NCI-H1048 (cell line): ENCODE results near the gene AKR1C3.
"Not testable (repeated sequence)": the region's sequence is repeated elsewhere in the genome, so short reads cannot be mapped to it uniquely, and the experiment has no call there.

ENCODE experiments used
- DNase-seq: peaks from one replicate; lab custom pipeline; 2025; lab: John Stamatoyannopoulos, UW

Gene AKR1C3

DNA sequence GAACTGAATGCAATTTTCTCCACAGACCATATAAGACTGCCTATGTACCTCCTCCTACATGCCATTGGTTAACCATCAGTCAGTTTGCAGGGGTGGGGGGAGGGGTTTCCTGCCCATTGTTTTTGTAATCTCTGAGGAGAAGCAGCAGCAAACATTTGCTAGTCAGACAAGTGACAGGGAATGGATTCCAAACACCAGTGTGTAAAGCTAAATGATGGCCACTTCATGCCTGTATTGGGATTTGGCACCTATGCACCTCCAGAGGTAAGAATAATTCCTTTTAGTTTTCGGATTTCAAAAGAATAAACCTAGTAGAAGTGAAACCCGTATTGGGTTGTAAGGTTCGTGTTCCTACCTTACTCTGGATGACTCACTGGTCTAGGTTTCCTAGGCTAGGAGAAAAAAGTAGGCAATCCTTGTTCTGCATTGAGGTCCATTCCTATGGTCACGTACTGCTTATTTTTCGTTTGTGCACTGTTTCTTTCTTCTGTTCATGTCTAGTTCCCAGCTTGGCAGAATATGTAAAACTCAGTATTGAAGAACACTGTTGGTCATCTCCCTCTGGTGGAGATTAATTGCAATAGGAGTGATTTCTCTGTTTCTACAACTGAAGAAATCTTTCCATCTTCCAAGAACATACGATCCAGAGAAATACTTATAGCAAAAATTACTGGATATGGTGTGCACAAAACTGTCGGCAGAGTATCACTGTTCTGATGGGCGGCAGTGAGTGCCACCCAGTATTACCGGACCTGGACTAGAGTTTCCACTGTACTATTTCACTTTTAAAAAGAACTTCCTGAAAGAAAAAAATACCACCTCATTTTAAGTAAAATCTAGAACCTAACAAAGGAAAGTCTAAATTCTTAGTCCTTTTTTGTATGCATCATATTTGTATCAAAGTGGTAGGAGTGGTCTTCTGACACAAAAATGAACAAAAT lies at the start of gene AKR1C3:
AKR1C3 (plus strand) TSS at position 150 of the 941 bp plus-strand sequence; CDS start at position 181, 31 bp downstream.
- DNase-seq: no peak

DNA sequence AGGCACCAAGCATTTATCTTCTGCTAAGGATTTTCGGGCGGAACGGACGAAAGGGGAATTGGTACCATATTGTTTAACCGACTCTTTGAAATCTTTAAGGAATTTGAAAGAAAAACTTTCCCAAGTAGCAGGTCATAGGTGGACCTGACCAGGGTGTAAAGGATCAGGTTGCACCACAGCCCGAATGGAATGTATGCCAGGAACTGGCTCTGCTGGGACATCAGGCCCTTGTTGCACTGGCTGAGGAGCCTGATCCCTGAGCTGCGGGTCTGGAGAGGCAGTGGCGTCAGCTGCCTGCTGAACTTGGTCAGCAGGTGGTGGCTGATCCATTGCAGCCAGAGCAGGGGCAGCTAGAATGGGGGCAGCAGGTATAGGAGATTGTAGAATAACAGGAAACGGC lies 49.1 kb upstream of the AKR1C3 start:
- DNase-seq: no peak

DNA sequence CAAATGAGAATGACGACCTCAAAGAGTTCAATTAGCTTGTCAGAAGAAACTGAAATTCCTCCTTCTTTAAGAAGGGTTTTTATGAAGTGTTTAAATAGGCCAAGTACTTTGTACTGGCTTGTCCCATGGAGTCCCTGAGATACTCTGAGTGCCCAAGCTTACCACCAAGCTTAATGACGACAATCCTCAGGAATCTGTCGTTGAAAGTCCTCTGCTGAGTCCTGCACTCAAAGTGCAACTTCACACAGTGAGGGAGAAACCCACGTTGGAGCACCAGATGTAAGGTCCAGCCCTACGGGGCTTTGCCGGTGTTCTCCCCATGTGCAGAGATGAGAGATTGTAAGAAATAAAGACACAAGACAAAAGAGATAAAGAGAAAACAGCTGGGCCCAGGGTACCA lies 47.8 kb upstream of the AKR1C3 start:
- no peak for DNase-seq

DNA sequence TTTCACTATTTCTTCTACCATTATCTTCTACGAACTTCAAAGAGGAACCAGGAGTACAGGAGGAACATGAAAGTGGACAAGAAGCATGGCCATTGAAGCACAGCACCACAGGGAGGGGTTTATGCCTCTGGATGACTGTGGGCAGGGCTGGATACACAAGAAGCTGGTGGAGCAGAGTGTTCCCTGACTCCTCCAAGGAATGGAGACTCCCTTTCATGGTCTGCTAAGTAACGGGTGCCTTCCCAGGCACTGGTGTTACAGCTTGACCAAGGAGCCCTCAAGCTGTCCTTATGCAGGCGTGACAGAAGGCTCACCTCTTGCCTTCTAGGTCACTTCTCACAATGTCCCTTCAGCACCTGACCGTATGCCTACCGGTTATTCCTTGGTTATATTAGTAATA lies 47.2 kb upstream of the AKR1C3 start:
- DNase-seq: not testable (repeated sequence)

DNA sequence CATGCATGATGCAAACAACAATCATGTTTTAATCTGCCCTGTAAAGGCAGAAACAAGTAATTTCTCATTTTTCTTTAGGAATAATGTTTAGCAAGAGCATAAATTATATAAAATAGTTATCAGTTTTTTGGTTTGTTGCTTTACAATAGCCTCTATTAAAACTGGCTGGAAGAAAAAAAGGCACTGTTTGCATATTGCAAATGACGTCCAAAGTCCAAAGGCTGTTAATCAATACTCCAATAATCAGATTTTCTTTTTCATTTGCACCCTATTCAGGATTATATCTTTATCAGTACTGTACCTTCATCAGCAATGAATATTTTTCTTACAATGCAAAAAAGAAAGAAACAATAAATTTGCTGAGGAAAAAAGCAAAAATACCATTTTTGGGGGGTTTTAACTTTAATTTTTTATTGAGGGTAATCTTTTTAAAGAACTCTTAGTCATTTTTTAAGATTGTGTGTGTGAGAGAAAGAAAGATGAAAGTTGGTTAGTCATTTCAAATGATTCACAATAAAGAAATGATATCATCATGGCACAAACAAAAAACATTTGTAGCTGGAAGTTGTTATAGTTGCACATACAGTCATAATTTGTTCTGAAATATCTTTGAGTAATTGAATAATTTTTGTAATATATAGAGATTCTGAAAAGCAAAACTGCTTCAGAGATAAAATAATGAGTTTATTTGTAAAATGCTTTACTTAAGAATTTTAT lies 46.1 kb upstream of the AKR1C3 start:
- no peak for DNase-seq

DNA sequence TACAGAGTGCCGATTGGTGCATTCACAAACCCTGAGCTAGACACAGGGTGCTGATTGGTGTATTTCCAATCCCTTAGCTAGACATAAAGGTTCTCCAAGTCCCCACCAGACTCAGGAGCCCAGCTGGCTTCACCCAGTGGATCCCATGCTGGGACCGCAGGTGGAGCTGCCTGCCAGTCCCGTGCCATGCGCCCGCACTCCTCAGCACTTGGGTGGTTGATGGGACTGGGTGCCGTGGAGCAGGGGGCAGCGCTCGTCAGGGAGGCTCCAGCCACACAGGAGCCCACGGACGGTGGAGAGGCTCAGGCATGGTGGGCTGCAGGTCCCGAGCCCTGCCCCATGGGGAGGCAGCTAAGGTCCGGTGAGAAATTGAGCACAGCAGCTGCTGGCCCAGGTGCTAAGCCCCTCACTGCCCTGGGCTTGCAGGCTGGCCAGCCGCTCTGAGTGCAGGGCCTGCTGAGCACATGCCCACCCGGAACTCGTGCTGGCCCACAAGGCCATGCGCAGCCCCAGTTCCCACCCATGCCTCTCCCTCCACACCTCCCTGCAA lies 41.2 kb upstream of the AKR1C3 start:
- DNase-seq: not testable (repeated sequence)

DNA sequence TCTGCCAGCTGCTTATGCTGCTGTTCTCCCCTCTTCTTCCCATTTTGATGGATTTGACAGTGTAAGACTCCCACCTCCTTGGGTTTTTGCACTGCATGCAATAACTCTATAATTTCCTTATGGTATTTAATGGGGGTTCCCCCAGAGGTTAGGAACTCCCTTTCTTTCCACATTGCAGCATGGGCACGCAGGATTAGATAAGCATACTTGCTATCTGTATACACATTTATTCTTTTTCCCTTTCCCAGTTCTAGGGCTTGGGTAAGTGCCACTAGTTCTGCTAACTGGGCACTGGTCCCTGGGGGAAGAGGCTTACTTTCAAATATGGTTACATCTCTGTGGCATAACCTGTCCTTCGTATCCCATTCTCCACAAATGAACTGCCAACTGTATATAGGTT lies 39.4 kb upstream of the AKR1C3 start:
- not testable (repeated sequence) for DNase-seq

DNA sequence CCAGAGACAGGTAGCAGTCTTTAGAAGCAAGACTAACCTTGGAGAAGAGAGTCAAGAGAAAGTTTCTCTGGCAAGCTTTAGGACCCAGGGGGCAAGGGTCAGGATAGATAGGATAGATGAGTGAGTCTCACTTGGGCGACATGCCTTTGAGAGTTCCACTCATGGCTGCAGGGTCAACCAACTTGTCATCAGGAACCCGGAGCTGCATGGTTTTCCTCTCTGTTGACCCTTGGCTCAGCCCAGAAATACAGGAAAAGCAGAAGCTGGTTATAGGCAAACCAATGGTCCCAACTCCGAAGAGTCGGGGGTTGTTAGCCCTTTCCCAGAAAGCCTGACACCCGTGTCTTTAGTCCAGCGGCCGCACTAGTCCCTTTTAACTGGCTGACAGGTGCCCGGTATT lies 34.9 kb upstream of the AKR1C3 start:
- not testable (repeated sequence) for DNase-seq

DNA sequence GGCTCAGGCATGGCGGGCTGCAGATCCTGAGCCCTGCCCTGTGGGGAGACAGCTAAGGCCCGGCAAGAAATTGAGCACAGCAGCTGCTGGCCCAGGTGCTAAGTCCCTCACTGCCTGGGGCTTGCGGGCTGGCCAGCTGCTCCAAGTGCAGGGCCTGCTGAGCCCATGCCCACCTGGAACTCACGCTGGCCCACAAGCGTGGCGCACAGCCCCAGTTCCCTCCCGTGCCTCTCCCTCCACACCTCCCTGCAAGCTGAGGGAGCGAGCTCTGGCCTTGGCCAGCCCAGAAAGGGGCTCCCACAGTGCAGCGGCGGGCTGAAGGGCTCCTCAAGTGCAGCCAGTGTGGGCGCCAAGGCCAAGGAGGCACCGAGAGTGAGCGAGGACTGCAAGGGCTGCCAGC lies 33.4 kb upstream of the AKR1C3 start:
- not testable (repeated sequence) for DNase-seq

DNA sequence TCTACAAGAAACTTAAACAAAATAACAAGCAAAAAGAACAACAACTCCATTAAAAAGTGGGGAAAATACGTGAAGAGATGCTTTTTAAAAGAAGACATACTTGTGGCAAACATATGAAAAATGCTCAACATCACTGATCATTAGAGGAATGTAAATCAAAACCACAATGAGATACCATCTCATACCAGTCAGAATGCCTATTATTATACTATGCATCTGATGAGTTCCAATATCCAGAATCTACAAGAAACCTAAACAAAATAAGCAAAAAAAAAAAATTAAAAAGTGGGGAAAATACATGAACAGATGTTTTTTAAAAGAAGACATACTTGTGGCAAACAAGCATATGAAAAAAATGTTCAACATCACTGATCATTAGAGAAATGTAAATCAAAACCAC lies 29.6 kb upstream of the AKR1C3 start:
- DNase-seq: no peak

DNA sequence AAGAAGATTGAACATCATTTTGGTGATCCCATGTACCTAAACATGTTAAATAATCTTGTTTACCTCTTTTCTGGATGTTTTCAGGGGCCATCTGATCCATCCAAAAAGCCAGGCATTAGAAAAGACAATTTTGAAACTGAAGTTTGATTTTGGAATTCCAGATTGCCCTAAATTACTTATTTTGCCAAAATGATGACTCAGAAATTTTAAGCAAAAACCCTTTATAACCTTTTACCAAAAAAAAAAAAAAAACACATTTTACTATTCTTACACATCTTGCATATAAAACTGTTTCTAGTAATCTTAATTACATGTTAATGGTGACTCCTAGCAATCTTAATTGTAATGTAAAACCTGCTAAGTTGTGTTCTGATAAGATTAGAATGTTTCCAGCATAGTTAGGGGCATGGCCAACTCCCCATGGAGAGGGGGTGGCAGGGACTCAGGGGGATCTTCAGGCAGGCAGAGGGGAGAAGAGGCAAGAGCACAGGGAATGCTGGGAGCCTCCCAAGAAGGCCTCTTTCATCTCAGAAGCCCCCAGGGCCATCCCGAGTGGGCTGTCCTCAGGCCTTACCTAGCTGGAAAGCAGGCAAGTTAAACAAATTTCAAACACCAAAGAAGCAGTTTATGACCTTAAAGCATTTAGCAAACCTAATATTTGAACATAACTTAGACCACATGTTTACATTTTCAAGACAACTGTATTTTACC lies 25.8 kb upstream of the AKR1C3 start:
- no peak for DNase-seq

DNA sequence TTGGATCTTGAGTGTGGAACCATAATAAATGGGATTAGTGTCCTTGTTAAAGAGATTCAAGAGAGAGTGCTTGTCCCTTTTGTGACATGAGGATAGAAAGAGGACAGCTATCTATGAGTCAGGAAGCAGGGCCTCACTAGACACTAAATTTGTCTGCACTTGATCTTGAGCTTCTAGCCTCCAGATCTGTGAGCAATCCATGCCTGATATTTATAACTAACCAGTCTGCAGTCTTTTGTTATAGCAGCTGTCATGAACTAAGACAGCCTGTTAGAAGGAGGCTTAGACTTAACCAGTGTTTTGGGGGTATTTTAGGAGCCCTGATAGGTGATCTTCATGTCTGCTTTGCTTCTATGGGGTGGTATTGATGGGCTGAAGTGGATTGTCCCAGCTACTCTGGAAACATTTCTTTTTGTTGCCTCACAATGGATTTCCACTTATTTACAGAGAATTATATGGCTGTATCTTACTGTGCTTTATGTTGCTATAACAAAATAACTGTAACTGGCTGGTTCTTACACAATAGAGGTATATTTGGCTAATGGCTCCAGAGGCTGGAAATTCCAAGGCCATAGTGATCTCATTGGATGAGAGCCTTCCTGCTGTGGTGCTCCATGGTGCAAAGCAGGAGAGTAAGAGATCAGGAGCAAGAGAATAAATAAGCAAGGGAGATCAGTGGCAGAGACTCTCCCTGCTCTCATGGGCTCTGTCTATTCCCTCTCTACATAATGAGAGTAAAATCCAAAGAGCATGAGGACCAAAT lies 23.4 kb upstream of the AKR1C3 start:
- no peak for DNase-seq

DNA sequence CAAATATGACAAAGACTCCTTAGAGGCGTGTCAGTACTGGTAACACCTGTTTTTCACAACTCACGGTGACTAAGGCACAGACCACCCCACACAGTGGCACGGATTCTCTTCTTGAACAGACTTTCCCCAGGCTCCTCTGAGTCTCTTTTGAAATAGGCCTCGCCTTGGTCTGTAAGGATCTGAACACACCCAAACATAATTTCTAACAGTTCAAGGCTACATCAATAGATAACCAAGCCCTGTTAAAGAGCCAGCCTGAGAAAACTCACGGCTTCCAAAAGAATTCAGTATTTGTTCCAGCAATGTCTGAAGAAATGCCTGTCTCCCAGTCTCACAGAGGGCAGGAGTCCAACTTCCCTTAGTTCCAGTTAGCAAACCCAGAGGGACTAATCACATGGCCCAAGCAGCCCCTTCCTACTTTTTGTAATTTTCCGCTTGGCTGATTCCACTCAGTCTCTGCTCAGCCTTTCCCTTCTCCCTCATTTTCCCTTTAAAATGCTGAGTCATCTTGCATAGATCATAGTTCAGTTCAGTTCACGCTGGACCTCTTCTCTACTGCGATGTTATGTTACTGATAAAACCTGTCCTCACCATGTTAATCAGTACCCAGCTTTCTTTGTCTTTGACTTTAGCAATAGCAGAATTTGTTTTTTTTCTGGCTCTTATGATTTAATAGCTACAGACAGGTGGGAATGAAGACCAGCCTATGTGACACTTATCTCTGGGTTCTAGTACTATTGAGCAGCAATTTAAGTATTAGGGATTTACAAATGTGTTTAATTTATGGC lies 22.6 kb upstream of the AKR1C3 start:
- no peak for DNase-seq

DNA sequence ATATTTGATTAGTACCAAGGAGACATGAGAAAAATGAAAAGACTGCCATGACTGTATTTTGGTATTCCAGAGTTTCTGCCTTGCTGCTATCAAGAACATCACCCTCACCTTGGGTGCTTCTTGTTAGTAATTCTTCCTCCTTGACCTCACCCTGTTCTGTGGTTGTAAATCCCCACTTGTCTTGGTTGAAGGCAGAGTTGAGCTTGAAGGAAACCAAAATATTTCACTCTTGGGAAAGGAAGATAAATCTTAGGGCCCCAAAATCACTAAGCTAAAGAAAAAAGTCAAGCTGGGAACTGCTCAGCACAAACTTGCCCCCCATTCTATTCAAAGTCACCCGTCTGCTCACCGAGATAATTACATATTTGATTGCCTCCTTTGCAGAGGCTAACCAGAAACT lies 20.6 kb upstream of the AKR1C3 start:
- DNase-seq: no peak

DNA sequence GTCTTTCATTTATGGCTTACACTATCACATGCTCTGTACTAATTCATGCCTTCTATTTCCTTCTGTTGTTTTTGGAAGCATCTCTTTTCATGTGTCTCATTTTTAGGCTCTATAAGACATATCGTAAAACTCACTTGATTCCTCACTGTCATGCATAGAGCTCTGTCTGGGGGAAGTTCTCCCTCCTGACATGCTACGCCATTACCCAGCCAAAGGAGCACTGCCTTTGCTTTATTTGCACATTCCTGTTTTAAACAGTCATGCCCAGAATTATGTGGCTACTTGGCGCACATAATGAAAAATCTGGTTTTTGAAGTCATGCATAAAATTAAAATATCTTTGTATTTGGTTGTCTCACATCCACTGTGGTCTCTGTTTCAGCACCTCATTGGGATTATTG lies 17.6 kb upstream of the AKR1C3 start:
- no peak for DNase-seq

DNA sequence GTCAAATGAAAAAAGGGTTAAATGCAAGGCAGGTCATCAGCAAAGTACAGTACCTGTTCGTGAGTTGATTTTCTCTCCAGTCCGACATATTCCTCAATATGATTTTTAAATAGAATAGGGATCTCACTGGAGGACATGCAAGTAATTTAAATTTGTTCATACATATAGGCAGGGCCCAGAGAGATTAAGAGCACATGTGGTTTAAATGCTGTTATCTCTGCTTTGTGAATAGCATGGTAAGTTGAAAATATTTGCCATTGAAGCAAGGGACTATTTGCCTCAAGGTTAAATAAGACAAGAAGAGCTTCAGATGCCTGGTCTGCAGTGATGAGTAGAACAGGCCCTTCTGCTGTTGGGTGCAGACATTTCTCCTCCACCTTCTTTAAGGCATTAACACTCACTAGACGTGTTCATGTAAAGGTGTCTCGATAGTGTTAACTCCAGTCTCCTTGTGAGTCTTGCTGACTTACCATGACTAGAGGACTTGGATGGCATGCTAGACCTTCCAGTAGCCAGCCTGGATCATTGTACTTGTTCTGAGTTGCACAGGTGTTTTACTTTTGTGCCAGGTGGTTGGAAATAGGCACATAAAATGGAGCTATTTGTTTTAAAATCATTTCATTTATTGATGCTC lies 15.6 kb upstream of the AKR1C3 start:
- DNase-seq: no peak

DNA sequence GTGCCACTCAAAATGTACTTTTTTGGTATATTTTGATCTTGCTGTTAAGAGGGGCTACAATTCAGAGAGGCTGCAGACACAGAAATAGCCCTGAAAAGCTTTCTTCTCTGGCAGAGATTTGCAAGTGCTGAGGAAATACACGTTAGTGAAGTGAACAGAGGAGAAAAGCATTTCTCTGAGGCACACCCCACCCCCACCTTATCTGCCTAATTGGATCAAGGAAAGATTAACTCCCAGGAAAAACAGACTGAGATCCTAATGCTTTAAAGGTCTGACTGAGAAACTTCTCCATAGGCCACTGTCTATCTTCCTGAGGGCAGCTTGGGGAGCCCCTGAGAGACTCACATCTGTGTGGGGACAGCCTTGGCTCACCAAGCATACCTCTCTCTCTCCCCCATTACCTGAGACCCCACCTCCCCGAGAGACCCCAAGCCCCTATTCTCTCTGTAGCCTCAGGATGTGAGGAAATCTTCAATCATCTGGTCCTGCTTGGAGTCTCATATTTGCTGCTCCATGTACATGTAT lies 14.8 kb upstream of the AKR1C3 start:
- DNase-seq: no peak

DNA sequence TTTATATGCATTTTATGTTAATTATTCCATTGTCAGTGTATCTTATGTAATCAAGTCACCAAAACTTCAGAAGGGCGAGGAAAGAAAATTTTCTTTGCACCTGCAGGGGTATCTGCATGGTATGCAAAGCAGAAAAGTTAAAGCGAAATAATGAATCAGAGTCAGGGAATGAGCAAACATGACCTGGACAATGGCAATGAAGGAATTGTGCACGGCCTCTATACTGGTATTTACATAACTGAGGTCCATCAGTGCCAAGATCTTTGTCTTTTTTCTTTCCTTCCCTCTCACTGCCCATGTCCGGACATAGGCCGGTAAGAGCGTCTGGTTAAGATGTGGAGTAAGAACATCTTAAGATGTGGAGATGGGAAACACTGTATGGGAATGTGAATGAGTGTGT lies 14.4 kb upstream of the AKR1C3 start:
- no peak for DNase-seq

DNA sequence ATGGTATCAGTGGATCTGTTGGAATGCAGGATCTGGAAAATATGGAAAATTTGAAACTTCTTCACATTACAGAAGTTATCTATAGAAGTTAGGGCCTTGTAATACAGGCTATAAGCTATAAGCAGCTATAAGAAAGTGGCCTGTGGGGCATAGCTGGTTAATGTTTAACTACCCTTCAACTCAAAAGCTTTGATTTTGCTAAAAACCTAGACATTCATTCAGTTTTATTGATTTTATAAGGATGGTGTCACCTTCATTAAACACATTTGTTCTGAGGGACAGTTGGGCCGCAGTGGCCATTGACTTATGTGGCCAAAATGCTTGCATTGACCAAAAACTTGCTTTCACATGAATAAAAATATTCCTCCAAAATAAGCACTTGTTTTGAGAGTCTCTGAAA lies 13.1 kb upstream of the AKR1C3 start:
- no peak for DNase-seq

DNA sequence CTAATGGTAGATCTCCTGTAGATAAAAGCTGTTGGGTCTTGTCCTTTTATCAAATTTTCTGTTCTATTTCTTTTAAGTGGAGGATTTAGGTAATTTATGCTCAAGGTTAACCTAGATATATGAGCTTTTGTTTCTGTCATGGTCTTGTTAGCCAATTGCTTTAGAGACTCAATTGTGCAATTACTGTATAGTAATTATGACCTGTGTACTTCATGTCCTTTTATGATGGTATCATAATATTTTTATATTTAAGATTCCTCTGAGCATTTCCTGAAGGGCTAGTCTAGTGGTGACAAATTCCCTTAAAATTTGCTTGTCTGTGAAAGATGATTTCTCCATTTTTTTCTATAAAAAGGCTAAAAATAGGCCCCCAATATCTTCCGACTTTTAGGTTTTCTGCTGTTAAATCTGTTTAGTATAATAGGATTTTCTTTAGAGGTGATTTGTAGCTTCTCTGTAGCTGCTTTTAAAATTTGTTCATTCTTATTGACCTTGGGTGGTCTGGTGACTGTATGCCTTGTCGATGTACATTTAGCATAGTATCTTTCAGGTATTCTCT lies 5.4 kb upstream of the AKR1C3 start:
- DNase-seq: no peak
